HG02759 (cell line): ENCODE measurements around the gene VWC2.
"Not testable (repeated sequence)": the region's sequence is repeated elsewhere in the genome, so short reads cannot be mapped to it uniquely, and the experiment has no call there.

Source experiments
- ATAC-seq: cut with Tn5 transposase; IDR thresholded peaks from one replicate; pipeline ENCODE4 v1.9.1; 2021; ENCODE audit warnings: mild to moderate bottlenecking, moderate library complexity; ENCODE audit not compliant: unreplicated experiment

The VWC2 gene

DNA sequence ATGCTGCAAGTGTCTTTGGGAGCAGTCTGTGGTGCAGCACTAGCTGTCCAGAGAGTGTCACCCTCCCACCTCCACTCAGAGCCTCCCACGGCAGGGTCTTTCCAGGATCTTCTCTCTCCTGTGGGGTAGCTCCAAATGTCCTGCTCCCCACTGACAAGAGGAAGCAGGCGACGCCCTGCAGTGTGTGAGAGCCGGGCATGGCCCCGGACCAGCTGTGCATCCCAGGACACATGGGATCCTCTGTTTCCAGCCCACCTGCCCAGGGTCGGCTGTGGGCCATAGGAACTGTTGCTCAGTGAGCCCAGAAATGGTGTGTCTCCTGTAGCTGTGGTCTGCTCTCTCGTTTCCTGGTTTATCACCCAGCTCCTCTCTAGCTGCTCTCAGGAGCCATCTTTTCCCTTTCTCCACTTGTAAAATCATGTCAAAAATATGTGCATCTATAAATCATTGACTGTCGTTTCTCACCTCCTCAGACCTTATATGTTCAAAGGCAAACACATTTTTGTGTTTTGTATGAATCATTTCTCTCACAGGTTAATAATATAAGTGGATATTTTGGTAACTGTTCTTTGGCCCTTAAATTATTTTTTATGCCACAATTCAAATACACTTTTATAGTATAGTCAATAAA is 74.9 kb downstream of the VWC2 start:
- ATAC-seq: no peak

DNA sequence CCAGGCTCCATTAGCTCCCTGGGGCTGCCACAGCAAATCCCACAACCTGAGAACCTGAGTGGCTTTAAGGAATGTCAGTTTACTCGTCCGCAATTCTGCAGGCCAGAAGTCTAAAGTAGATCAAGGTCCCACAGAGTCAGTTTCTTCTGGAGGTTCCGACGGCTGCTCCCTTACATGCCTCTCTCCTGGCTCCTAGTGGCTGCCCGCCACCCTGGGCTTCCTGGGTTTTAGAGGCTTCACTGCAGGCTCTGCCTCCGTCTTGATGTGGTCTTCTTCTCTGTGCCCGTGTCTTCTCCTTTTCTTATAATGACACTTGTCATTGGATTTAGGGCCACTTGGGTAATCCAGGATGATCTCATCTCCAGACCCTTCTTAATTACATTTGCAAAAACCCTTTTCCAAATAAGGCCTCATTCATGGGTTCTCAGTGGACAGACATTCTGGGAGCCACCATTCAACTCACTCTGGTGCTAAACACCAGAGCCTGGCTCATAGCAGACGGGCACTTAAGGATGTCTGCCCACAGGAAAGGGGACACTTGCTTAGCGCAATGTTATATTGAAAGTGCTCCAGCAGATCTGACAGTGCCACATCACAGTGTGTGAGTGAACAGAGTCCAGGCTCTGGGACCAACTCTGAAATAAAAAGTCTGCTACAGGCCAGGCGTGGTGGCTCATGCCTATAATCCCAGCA is 77.6 kb downstream of the VWC2 start:
- no peak for ATAC-seq

DNA sequence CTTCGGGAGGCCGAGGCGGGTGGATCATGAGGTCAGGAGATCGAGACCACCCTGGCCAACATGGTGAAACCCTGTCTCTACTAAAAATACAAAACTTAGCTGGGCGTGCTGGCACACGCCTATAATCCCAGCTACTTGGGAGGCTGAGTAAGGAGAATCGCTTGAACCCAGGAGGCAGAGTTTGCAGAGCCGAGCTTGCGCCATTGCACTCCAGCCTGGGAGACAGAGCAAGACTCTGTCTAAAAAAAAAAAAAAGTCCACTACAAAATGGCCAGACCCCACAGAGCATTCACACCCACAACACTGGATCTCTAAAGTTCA is 78.1 kb downstream of the VWC2 start:
- ATAC-seq: not testable (repeated sequence)

GRCh38 chr7:49852619-49853462 is 79.4 kb downstream of the VWC2 start:
- ATAC-seq: peak; percentile 84

DNA sequence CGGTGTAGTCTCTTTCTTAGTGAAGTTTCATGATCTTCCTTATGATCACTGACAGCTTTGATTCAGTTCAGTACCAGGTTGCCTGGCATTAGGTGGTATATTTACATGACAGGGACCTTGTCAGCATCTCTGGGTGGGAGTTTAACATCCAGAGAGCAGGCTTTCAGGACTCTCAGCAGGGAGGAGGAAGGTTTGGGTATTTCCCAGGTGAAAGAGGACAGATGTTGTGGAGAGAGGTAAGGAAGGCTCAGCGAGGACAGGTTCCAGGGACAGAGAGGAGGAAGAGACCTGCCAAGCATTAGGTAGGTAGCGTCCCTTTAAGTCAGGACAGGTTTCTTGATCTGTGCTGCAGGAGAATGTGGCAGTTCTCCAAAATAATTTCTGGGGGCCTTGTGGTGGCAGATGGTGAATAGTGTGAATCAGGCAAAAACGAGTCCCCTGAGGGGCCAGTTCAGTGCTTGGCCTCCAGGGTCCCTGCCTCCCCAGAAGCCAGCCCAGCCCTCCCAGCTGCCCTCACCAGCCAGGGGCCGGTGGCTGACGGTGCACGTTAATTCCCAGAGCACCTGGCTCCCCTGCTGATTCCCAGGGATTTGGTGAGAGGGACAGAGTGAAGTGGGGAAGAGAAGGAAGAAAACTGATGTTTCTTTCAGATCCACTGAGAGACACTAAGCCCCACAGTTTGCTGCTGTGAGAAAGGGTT is 82.0 kb downstream of the VWC2 start:
- ATAC-seq: no peak

GRCh38 chr7:49860293-49860692 is 86.9 kb downstream of the VWC2 start:
- no peak for ATAC-seq

GRCh38 chr7:49866076-49866735 is 92.8 kb downstream of the VWC2 start:
- ATAC-seq: no peak

DNA sequence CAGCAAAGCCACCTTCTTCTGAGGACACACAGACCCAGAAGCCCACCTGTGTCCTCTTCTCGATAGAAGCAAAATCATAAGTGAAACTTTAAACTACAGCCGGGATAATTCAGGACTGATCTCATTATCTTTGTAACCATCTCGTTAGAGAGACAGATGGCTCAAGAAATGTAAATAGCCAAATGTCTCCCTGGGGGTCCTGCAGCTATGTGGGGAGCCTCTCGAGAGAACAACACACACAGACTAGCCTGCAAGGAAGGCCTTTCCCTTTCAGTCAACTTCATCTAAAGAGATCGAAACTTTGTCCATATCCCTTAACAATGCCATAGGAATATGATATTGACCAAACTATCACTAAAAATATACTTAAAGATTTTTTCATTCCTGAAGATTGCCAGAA is 93.5 kb downstream of the VWC2 start:
- ATAC-seq: no peak

DNA sequence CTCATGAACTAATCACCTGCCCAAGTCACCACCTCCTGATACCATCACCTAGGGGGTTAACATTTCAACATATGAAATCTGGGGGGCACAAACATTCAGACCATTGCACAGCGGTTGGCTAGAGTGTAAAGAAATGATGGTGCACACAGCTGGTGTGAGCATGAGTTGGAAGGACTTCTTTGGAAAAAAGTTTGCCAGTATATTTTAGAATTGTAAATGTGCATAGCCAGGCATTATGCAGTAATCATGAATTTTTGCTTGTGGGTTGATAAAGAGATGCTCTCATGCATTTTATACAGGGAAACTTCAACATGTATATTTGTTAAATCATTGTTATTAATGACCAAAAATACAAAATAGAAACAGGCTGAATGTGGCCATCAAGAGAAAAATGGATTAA is 100.0 kb downstream of the VWC2 start:
- ATAC-seq: no peak

DNA sequence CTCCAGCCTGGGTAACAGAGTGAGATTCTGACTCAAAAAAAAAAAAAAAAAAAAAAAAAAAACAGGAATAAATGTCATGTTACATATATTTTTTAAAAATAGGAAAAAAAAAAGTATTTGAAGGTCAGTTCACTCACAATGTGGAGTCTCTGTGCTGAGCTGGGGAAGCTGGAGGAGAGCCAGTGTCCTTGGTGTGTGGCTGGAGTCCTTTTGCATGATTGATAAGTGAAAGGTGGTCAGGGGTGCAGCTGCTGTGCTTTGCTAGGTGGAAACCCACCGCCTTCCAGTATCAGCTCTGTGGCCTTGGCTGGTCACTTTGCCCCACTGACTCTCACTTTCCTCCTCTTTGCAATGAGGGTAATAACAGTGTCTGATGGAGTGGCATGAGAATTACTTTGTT is 101.9 kb downstream of the VWC2 start:
- no peak for ATAC-seq

- no peak for ATAC-seq
These were observed 102.8 kb downstream of the VWC2 start for GRCh38 chr7:49876202-49876601.

DNA sequence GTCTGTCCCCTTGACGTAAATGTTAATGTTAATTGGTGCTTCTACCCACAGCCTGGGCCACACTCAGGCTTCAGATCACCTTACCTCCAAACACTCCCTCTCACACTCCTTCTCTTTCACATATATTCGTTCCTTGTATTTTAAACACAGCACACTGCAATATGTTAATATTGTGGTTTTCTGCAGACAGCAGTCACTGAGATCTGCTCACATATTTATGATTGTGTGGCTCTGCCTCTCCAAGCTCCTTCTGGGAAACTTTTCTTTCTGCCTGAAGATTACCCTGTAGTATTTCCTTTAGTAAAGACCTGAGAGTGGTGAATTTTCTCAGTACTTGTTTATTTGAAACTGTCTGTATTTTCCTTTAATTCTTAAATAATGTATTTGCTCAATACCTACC is 104.7 kb downstream of the VWC2 start:
- ATAC-seq: no peak

DNA sequence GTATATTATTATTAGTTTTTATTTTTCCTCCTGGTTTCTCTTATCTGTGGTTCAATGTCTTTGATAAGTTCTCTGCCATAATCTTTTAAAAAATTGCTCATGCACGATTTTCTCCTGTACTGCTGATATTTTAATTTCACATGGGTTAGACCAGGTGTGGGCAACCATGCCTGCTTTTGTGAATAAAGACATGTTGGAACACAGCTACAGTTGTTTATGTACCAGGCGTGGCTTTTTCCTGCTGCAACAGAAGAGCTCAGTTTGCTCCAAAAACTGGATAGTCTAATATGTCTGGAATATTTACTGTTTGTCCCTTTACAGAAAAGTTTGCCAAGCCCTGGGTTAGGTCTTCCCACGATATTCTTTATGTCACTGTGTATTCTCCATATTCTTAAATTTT is 105.2 kb downstream of the VWC2 start:
- no peak for ATAC-seq

GRCh38 chr7:49883933-49884332 is 110.5 kb downstream of the VWC2 start:
- ATAC-seq: no peak

DNA sequence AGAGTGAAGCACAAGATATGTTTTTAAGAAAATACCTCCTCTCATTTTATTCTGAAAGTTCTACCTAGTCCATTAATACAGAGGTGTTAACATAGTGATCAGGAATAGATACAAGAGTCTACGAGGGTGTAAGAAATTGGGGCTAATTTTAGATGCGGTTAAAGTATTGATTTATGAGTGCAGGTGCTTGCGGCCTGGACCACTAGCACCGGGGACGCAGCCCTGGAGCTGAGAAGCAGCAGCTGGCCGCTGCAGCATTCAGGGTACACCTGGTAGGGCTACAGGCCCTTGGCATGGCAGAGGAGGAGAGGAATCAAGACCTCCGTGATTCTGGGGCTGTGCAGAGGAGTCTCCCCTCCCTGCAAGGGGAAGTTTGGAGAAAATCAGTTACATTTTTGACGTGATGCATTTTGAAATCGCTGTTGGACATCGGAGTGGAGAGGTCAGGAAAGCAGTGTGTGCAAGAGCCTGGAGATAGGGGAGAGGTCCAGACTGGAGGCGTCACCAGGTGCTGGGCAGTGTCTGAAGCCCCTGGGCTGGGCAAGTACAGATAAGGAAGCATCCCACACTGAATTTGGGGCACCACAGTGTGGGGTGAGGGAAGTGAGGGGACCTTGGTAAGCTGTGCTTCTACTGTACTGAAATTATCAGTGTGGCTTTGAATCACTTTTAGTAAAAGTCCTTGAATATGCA is 112.3 kb downstream of the VWC2 start:
- ATAC-seq: no peak

GRCh38 chr7:49892481-49892880 is 119.0 kb downstream of the VWC2 start:
- no peak for ATAC-seq

GRCh38 chr7:49893131-49893530 is 119.7 kb downstream of the VWC2 start:
- ATAC-seq: no peak

- no peak for ATAC-seq
These were observed 121.1 kb downstream of the VWC2 start for GRCh38 chr7:49894543-49894942.

GRCh38 chr7:49911909-49912308 is 138.5 kb downstream of the VWC2 start:
- no peak for ATAC-seq

DNA sequence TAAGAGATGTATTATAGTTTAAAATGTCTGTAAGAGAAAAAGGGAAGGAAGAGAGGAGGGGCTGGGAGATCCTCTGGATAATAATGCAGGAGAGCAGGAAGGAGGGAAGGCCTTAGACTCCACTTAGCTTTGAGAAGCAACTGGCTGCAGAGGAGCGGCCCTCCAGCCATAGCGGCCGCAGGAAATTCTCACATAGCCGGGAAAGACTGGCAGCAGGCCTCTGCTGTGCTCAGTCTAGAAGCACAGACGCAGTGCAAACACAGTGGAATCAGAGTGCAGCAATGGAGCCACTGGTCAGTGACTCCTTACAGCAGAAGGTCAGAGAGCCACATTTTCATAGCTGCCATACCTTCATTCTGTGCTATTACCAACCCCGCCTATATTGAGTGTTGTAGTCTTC is 153.3 kb downstream of the VWC2 start:
- no peak for ATAC-seq
